ENCODE results near the gene ATL3. TPM values are rescaled to one million over a fixed set of nuclear protein-coding genes. Genes with fewer than 3 reads are reported as not detected.
"Not testable (repeated sequence)": the region's sequence is repeated elsewhere in the genome, so short reads cannot be mapped to it uniquely, and the experiment has no call there.

ATL3 gene, protein sequence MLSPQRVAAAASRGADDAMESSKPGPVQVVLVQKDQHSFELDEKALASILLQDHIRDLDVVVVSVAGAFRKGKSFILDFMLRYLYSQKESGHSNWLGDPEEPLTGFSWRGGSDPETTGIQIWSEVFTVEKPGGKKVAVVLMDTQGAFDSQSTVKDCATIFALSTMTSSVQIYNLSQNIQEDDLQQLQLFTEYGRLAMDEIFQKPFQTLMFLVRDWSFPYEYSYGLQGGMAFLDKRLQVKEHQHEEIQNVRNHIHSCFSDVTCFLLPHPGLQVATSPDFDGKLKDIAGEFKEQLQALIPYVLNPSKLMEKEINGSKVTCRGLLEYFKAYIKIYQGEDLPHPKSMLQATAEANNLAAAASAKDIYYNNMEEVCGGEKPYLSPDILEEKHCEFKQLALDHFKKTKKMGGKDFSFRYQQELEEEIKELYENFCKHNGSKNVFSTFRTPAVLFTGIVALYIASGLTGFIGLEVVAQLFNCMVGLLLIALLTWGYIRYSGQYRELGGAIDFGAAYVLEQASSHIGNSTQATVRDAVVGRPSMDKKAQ
- 20.9 TPM for polyA plus RNA-seq (ENCODE audit: insufficient read length)
- long read RNA-seq, donor 1, full-length matches to known transcripts: 1 of 1 reads
- long read RNA-seq, donor 1, partial matches to known transcripts: 0 of 1 reads
- long read RNA-seq, donor 1, other reads (novel, unspliced or antisense): 0 of 1 reads
- long read RNA-seq, donor 2, full-length matches to known transcripts: 2 of 2 reads
- long read RNA-seq, donor 2, partial matches to known transcripts: 0 of 2 reads
- long read RNA-seq, donor 2, other reads (novel, unspliced or antisense): 0 of 2 reads
- long read RNA-seq, donor 3: 0 reads
- long read RNA-seq, donor 4: 0 reads
- long read RNA-seq, donor 5, full-length matches to known transcripts: 2 of 122 reads
- long read RNA-seq, donor 5, partial matches to known transcripts: 115 of 122 reads
- long read RNA-seq, donor 5, other reads (novel, unspliced or antisense): 5 of 122 reads
- long read RNA-seq, donor 6, full-length matches to known transcripts: 1 of 1 reads
- long read RNA-seq, donor 6, partial matches to known transcripts: 0 of 1 reads
- long read RNA-seq, donor 6, other reads (novel, unspliced or antisense): 0 of 1 reads
- long read RNA-seq, donor 7, full-length matches to known transcripts: 1 of 1 reads
- long read RNA-seq, donor 7, partial matches to known transcripts: 0 of 1 reads
- long read RNA-seq, donor 7, other reads (novel, unspliced or antisense): 0 of 1 reads
- long read RNA-seq, donor 8: 0 reads

DNA sequence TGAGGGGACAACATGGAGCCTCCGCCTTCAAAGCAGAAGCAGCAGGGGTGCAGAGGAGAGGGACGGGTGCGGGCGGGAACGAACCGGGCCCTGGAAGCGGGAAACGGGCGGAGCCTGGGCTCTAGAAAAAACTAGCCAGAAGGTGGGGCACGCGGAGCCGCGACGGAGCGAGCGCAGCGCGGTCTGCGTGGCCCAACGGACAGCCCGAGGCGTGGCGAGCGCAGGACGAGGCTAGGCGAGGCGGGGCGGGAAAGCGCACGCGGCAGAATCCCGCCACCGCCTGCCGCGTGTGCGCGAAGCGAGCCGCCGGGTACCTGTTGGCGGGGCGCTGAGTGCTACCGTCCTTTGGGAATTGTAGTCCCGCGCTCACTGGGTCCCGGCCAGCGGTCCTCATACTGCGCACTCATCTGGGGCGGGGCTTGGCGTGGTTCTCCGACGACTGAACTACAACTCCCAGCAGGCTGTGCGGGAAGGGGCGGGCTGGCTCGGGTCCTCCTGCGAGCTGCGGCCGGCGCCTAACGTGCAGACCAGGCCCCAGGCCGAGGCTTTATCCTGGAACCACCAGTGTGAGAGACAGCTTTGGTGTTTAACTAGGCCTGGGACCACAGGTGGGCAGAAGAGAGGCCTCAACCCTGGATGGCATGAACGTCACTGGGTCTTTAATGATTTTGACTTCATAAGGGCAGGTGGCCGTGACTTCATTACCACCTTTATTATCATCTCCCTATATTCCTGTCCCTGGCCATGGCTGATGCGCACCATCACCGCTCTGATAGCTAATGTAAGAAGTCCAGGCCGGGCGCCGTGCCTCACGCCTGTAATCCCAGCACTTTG, at the start of gene ATL3:
ATL3 (minus strand) TSS at position 55 of the 834 bp plus-strand sequence; CDS start at position 14, 41 bp downstream.
- peak; percentile 92 for DNase-seq

DNA sequence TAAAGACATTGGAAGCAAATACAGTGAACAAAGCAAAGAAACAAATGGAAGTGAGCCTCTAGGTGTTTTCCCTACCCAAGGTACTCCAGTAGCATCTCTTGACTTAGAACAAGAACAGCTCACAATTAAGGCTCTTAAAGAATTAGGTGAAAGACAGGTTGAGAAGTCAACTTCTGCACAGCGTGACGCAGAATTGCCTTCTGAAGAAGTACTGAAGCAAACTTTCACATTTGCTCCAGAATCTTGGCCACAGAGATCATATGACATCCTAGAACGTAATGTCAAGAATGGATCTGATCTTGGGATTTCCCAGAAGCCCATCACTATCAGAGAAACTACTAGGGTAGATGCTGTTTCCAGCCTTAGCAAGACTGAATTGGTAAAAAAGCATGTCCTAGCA, 49.4 kb upstream of the ATL3 start:
- DNase-seq: no peak

DNA sequence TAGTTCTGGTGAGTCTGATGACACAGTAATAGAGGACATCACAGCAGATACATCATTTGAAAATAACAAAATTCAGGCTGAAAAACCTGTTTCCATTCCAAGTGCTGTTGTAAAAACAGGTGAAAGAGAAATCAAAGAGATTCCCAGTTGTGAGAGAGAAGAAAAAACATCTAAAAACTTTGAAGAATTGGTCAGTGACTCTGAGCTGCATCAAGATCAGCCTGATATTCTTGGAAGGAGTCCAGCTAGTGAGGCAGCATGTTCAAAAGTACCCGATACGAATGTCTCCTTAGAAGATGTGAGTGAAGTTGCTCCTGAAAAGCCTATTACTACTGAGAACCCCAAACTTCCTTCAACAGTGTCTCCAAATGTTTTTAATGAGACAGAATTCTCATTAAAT, 48.8 kb upstream of the ATL3 start:
- no peak for DNase-seq

DNA sequence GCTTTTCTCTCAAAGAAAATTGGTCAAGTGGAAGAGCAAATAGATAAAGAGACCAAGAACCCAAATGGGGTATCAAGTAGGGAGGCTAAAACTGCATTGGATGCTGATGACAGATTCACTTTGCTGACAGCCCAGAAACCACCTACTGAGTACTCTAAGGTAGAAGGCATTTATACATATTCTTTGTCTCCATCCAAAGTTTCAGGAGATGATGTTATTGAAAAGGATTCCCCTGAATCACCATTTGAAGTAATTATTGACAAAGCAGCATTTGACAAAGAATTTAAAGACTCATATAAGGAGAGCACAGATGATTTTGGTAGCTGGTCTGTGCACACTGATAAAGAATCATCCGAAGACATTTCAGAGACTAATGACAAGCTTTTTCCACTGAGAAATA, 47.8 kb upstream of the ATL3 start:
- DNase-seq: no peak

DNA sequence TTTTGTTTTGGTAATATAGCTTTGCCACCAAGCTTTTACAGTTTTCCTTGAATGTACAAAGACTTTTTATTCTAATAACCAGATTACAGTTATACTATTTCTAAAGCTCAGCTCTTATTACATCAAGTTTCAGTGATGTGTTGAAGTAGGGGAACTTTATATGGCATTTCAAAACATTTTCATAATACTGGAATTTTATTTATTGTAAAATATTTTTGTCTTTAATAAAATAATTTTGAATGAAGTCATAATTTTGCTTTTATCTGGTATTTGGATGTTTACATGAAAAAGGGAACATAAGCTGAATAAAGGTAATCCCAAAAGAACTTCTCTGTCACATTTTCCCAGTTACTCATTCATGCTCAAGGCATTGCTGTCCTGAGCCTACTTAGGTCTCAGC, 44.9 kb upstream of the ATL3 start:
- DNase-seq: no peak

DNA sequence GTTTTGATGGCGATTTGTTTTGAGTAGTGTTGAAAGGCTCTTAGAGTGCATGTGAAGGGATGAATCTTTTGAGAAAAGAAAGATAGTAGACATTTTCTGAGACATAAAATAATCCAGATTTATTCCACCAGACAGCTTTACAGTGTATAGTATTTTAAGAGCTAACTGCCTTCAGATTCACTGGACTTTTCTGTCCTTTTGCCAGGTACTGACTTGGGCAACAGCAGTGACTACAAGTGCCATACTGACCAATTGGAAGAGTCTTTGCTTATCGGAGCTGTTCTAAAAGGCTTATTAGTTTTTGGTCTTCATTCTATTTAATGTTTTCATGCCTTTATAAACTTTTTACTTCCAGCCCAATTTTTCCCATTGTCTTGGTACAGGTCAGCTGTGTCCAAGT, 42.6 kb upstream of the ATL3 start:
- DNase-seq: no peak

DNA sequence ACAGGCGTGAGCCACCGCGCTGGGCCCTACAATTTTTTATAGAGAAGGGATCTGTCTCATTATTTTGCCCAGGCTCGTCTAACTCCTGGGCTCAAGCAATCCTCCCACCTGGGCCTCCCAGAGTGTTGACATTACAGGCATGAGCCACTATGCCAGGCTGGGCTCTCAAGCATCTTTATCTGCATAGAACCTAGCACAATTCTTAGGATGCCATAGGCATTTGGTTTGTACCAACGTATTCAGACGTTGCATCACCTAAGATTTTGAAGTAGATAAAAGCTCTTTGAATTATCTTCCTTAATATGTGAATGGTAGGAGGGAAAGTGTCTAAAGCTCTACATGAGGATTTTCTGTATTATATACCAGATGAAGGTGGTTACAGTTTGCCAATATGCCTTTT, 40.7 kb upstream of the ATL3 start:
- DNase-seq: no peak

DNA sequence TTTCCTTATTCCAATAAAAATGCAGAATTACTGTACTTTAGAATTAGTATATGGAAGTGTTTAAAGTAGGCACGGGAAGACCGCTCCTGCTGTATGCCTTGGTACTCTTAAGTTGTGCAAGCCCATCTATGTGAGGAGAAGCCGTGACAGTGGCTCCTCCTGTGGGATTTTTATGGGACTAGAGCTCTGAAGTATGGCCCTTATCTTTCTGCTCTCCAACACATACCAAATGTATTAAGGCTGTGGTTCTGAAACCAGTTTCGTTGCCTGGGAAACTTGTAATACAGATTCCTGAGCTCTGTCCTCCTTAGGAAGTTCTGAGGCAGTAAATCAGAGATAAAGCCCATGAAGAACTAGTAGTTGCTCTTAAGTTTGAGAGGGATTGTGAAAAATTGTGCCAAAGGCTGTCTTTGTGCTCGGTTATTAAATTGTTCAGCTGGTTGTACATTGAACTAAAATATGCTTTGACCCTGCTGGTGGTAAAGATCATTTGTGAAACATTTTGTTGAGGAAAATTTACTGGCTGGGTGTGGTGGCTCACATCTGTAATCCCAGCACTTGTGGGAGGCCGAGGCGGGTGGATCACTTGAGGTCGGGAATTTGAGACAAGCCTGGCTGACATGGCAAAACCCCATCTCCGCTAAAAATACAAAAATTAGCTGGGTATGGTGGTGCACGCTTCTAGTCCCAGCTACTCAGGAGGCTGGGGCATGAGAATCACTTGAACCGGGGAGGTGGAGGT, 39.5 kb upstream of the ATL3 start:
- peak; percentile 21 for DNase-seq

DNA sequence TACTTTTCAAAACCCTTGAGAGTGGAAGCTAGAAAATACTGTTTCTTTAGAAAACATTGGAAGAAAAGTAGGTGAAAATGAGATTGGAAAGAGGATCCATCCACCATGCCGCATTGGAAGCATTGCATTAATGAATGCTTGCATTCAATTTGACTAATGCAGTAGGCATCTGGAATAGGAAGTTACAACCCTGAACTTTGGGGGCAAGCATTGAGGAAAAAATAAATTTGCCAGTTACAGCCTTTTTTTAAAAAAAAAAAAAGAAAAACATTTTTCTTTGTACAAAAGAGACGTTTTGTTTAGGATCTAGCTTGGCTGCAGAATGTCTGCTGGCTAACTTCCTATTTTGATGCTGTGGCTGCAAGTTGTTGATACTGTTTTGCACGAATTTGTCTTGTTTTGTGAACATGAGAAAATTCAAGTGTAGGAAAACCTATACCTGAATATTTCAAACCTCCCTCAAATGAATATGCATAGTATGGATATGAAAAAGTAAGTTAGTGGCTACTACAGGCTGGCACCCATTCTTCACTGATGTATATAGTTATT, 38.2 kb upstream of the ATL3 start:
- no peak for DNase-seq

DNA sequence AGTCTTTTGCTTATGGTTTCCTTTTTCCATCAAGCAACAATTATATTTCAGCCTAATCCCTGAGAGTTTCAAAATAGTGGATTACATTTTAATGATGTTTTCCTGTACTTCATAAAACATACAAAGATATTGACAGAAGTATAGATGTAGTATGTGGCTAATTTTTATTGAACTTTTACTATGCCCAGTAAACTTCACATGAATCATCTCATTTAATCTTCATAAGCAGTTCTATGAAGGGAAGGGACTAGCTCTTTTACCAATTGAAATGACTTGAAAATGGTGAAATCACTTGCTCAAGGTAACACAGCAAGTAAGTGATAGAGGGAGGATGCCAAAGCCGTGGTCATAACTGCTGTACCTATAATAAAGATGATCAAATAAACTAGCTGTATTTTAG, 37.6 kb upstream of the ATL3 start:
- no peak for DNase-seq

DNA sequence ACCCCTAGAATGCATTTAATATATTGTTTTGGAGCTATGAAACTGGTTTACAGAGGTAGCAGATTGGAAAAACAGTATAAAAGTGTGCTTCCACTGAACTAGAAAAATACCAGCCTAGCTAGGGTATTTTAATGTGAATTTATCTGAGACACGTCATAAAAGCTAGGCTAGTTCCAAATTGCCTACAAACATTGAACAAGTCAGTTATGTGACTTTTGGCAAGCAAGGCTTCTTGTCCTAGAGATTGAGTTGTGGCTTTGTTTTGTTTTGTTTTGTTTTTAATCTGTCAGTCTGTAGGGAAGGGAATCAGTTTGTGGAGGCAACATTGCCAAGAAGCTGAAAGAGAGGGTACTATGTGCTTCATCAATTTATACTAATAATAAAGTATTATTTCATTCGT, 34.4 kb upstream of the ATL3 start:
- no peak for DNase-seq

DNA sequence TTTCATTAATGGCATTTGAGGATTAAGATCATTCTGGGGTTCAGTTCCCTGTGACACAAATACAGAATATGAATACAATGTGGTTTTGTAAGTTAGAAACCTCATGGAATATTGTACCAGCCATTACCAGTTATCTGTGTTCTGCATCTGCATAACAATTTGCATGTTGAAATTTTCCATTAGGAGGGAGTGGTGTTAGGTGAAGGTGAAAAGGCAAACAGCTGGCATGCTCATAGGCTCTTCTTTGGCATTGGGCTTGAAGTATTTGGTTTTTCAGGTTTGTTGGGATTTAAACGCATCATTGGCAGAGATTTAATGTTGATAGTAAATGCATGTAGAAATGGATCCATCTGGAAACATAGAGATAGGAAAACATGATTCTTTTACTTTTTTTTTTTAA, 28.7 kb upstream of the ATL3 start:
- DNase-seq: no peak

DNA sequence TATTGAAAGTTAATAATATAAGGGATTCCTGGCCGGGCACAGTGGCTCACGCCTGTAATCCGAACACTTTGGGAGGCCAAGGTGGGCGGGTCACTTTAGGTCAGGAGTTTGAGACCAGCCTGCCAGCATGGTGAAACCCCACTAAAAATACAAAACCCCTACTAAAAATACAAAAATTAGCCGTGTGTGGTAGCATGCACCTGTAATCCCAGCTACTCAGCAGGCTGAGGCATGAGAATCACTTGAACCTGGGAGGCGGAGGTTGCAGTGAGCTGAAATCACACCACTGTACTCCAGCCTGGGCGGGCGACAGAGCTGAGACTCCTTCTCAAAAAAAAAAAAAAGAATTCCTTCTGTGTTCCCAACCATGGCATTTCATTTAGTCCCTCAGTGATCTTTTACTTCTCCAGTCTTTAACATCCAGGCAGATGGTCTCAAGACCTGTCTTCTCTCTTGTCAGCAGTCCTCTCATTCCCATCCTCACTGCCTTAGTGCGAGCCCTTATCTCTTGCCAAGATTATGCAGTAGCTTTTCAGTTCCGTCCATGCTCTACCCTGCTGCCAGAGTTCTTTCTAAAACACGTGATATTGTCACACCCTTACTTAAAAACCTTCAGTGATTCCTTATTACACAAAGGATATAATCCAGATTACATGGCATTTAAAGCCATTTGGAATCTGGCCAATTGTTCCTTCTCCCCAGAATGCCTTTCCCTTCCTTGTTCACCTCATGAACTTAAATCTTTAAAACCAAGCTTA, 28.0 kb upstream of the ATL3 start:
- no peak for DNase-seq

DNA sequence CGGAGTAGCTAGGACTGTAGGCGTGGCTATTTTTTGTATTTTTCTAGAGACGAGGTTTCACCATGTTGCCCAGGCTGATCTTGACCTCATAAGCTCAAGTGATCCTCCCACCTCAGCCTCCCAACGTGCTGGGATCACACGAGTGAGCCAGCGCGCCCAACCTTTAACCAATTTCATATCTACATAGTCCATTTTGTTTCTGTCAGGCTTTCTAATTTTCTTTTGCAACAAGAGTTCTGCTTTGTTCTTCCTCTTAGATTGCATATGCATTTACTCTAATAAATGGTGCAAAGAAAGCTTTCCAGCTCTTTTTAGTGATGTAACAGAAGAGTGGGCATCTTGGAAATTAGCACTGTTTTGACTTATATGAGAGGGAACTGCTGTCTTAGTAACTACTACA, 23.4 kb upstream of the ATL3 start:
- DNase-seq: no peak

DNA sequence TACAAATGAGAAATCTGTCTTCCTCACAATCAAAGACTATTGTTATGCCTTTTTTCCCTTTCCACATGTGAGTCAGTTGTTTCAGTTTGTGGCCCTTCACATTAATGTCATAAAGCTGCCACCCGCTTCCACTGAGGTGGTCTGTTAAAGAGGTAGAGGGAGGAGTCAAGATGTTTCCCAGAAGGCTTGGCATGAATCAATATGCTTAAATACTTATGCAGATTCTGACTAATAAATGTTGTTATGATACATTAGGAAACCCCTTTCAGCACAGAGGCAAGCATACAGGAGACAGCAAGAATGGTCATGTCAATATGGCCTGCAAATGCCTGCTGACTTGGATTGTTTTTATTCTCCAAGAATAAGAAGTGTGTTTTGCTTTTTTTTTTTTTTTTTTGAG, 16.7 kb upstream of the ATL3 start:
- no peak for DNase-seq

DNA sequence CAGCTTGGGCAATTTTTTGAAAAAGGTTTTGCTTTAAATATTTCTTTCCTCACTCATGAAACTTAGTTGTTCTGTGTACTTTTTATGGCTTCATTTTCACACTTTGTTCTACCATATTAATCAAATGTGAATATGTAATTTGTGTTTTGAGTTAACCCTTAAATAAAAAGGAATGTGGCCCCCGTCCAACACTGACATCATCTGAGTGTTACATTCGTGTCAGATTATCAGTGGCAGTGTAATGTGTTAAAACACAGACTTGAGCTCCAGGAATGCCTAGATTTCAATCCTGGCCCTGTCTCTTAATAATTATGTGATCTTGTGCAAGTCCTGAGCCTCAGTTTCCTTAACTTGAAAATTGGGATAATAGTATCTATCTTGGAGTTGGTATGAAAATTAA, 15.8 kb upstream of the ATL3 start:
- no peak for DNase-seq

DNA sequence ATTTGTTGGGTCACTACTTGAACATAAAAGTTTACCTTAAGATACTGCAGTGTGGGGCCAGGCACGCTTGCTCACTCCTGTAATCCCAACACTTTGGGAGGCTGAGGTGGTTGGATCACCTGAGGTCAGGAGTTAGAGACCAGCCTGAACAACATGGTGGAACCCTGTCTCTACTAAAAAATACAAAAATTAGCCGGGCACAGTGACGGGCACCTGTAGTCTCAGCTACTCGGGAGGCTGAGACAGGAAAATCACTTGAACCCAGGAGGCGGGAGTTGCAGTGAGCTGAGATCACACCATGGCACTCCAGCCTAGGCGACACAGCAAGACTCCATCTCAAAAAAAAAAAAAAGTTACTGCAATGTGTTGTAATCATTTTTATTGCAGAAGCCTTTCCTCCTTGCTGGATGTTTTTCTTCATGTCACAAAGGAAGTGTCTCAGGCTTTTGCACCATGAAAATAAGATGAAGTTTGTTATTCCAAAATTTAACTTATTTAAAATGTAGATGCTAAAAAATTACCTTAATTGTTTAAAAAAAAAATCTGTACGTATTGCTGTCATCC, 14.1 kb upstream of the ATL3 start:
- not testable (repeated sequence) for DNase-seq

DNA sequence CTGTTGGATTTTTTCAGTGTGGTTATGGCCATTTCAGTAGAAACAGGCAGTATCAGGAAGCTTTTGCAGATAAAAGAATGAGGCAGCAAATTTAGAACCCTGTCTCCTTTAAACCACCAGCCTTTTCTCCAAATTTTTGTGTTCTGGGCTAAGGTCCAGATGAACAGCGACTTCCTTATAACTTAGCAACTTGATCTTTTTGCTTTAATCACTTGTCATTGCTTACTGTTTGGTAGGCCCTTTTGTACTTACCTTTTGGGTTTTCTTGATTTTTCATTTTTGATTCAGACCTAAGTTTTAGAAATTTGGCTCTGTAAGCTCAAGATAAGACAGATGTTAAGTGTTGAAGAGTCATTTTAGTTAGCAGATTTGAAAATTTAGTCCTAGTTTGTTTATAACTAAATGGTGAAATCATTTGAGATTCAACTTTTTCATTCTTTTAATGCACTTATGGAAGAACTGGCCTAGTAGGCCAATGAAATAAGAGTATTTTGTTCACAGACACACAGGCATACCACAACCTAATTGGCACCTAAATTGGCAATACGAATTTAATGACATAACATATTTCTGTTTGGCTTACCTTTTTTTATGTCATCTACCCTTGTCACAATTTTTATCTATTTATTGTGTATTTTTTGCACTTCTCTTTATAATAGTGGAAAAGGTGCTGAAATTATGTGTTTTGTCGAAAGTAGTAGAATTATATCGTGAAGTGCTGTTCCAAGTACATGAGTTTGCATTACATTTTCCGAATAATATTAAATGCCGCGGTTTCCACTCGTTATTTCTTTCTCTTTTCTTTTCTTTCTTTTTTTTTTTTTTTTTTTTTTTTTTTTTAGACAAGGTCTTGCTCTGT, 12.2 kb upstream of the ATL3 start:
- no peak for DNase-seq
